NCI-H2029 (cell line): ENCODE data around the gene SLIT3.
"Not testable (repeated sequence)": the region's sequence is repeated elsewhere in the genome, so short reads cannot be mapped to it uniquely, and the experiment has no call there.

Experiments used
- DNase-seq: peaks from one replicate; lab custom pipeline; 2025; lab: John Stamatoyannopoulos, UW

The SLIT3 gene

DNA sequence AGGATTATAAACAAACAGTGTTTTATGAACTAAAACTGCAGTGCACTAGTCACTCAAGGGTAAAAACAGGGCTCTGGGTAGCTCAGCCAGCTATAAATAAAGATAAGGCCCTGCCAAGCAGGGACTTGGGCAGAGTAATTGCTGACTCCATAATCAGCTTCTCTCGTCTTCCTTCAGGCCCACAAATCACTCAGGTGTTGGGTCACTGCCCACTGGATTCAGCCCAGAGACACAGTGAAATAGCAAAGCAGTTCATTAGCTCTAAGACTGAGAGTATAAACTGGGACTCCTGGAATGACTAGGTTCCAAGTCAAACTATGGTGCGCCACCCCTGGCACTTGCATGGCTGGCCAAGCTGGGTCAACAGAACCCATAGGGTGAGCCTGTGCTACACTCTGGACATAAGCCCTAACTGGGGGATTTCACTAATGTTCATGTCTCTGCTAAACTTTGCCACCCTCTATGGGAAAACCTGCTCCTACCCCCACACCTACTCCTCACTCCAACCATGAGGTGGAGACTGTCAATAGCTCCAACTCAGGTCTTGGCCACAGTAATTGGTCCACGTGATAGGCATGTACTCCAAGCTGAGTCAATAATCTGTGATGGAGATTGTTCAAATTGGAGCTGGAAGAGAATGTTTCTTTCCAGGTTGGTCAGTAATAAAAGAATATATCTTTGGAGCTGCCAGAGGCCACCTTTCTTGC is 158.5 kb downstream of the SLIT3 start:
- DNase-seq: no peak

GRCh38 chr5:169140215-169140614 is 160.7 kb downstream of the SLIT3 start:
- not testable (repeated sequence) for DNase-seq

- DNase-seq: peak; percentile 71
Measured at GRCh38 chr5:169139480-169140050, 161.4 kb downstream of the SLIT3 start.

GRCh38 chr5:169133531-169133930 is 167.4 kb downstream of the SLIT3 start:
- DNase-seq: no peak

DNA sequence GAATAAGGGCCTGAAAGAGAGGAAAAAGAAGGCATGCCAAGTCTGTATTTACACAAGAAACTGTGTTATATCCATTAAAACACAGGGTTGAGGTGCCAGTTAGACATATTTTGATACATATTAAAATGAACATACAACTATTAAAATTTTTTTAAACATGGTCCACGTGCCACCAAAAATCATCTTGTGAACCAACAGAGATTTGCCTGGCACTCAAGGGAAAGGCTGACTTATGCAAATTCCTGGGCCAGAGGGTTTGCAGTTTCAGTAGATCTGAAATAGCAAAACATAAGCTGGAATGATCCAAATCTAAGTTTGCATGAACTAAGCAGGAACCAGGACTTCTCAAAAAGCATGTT is 168.7 kb downstream of the SLIT3 start:
- no peak for DNase-seq

GRCh38 chr5:169131616-169132301 is 169.2 kb downstream of the SLIT3 start:
- no peak for DNase-seq

- no peak for DNase-seq
Measured at GRCh38 chr5:169128679-169129078, 172.3 kb downstream of the SLIT3 start.

DNA sequence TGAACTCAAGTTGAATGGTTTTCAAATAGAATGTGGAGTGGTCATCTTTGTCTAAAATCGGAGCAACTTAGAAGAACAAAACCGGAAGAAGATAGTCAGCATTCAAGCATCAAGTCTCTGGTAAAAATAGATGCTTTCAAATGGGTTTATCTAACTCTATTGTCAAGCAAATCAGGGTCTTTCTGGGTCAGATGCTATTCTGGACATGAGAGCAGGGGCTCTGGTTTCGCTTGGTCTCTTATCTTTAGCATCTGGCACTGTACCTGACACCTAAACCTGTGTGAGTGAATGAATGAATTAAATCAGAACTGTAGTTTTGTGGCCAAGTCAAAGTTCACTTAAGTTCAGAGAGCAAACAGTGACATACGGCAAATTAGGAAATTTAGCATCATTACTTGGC is 173.5 kb downstream of the SLIT3 start:
- no peak for DNase-seq

- no peak for DNase-seq
Measured at GRCh38 chr5:169126481-169127021, 174.4 kb downstream of the SLIT3 start.

DNA sequence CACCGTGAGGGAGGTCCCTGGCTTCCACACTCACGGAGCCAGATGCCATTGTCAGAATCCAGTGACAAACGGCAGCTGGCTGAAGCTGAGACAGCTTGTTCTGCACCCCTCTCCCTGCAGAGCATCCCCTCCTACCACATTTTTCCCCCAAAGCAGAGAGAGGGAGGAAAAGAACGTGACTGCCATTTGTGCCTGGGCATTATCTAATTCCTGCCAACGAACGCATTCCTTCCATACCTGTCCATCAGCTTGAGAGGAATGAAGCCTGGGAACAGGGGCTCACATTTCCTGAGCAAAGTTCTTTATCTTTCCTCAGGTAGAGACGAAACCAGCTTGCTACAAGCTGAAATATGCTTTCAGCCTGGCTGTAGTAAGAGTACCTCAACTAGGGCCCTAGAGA is 175.4 kb downstream of the SLIT3 start:
- DNase-seq: no peak

- DNase-seq: no peak
Measured at GRCh38 chr5:169122951-169123350, 178.0 kb downstream of the SLIT3 start.

GRCh38 chr5:169121630-169122420 is 179.1 kb downstream of the SLIT3 start:
- no peak for DNase-seq

DNA sequence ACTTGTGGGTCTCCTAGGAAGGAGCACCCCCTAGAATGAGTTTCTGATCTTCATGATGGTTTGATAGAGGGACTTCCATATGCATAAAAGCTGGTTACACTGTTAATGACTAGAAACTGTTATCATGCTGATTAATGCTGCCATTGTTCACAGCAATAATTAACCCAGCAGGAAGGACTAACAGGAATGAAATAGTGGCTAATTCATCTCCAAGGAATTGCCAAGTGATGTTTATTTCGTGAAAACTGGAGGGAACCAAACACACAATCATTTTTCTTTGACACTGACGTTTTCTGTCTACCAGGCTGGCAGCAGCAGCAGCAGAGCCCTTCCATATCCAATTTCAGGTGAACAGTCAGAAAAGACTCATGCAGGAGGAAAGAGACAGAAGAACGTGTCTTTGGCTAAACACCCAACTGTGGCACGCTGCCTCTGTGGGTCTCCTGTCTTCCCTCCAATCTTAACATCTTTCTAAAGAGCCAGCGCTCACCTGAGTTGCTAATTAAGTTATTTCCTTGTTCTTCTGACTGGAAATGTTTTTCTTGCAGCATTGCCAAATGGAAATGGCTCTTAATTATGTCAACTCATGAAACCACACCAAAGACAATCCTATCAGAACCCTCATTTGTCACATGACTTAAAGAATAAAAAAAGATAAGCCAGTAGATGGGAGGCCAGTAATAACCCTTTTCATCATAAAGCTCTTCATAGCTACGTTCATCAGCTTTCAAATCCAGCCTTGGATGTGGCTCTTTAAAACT is 181.5 kb downstream of the SLIT3 start:
- DNase-seq: no peak

DNA sequence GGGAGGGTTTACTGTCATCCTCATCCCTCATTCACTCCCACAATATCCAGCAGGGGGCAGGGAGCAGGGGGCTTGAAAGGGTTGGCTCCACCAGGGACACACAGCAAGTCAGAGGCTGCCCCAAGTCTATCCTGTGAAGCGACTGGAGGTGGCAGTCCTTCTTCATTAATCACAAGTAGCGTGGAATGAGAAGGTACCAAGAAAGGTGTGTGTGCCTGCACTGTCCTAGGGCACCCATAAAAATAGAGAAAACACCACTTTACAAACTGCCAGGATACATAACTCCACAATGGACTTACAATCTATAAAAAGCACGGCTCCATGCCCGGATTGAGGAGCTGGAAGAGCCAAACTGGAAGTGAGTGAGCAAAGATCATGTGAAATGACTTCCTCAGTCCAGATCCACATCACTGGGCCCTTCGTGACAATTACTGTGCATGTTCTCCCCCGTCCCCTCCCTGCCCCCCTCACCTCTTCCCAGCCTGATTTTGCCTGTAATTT is 183.9 kb downstream of the SLIT3 start:
- no peak for DNase-seq

DNA sequence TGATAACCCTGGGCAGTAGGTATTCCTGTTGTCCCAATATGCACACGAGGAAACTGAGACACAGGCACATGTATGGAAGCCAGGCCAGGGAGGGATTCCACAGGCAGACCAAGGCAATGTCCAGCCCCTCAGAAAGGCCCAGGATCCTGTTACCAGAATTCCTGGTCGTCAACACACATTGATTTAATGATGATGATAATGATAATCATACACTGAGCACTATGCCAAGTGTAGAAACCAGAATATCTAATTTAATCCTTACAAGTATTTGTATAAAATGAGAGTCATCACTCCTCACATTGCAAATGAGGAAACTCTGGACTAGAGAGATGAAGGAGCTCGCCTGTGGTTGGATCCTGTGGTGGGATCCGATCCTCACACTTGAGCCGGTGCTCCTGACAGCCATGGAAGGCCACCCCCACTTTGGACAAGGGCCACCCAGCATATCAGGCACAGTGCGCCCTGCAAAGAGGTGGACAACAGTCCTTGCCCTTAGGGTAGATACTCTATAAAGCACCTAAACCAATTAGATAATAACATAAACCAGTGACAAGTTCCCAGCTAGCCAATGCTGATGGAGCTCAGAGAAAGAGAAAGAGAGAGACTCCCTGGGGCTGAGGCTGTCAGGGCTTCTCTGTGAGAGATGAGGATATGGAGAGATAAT is 185.3 kb downstream of the SLIT3 start:
- DNase-seq: no peak

DNA sequence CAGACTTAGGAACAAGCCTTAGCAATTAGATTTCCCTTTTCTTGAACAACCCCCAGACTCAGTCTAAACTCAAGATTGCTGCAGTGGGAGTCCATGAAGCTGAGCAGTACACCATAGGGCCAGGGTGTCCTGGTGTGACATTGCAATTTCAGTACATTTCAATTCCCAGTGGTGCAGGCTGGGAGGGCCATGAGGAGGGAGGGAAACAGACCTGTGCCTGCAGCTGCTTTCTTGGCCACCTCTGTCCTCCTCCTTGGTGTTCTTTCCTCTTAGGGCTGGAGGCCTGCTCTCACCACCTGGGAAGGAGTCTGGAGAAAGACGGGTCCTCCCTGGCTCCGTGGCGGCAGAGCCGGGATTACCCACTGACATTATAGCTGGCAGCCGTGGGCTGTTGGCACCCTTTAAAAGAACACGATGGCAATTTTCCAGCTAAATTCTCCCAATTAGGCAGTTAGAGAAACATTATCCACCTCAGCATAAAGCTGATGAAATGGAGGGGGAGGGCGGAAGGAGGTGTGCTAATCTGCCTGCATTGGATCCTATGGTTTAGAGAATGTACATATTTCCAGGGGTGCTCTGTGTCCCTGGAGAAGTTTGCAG is 186.4 kb downstream of the SLIT3 start:
- DNase-seq: no peak

- DNase-seq: no peak
Measured at GRCh38 chr5:169112016-169112415, 188.9 kb downstream of the SLIT3 start.

- DNase-seq: no peak
Measured at GRCh38 chr5:169106911-169107706, 193.8 kb downstream of the SLIT3 start.

DNA sequence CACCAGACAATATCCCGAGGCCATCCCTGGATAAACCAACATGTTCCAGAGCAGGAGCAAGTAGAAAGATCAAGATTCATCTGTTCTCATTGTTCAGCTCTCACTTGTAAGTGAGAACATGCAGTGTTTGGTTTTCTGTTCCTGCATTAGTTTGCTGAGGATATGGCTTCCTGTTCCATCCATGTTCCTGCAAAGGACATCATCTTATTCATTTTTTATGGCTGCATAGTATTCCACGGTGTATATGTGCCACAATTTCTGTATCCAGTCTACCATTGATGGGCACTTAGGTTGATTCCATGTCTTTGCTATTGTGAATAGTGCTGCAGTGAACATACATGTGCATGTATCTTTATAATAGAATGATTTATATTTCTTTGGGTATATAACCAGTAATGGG is 195.4 kb downstream of the SLIT3 start:
- not testable (repeated sequence) for DNase-seq
